ENCODE results near the gene IGSF21.

GRCh38 chr1:18350747-18351146, 243.1 kb downstream of the IGSF21 start:
- TF ChIP-seq CTCF (conservative IDR thresholded peaks at IDR 0.05) (no peak), ZFX (IDR thresholded peaks at IDR 0.05) (no peak)
